GM23338 (cell line): ENCODE results near the gene GRIK2.

Experiments used
- CTCF ChIP-seq, 2 experiments: fragments of 200-600 bp in 1 of 2; sonication (generic) in 1 of 2; conservative IDR thresholded peaks; 2 replicates each; pipeline versions ENCODE4 v1.5.1 to v1.6.1; 2016 to 2017; ENCODE audit warnings: antibody characterized with exemption in 2 of 2, low read depth in 2 of 2, mild to moderate bottlenecking in 2 of 2, moderate library complexity in 1 of 2
- EZH2phosphoT487 ChIP-seq: fragments of 200-600 bp; sonication (generic); IDR thresholded peaks from one replicate; pipeline ENCODE4 v1.8.1; 2018; ENCODE audit warnings: antibody characterized with exemption; ENCODE audit not compliant: unreplicated experiment
- REST ChIP-seq: IDR thresholded peaks from one replicate; pipeline ENCODE4 v1.6.1; 2018; ENCODE audit warnings: antibody characterized with exemption; ENCODE audit not compliant: unreplicated experiment

GRCh38 chr6:101541894-101542293 lies 148.4 kb downstream of the GRIK2 start:
- no peak for TF ChIP-seq EZH2phosphoT487
- TF ChIP-seq REST = no peak
- no peak for TF ChIP-seq CTCF (conservative IDR thresholded peaks at IDR 0.05; ENCODE audit: low read depth in 2 of 2)
